Activated T-helper 1 cell treated with anti-CD3 and anti-CD28 coated beads, Interleukin-12 subunit alpha, Interleukin-12 subunit beta, Interleukin-2, Interleukin-4 antibody, amounts not matched to agents 30 ng/mL and 10 ng/mL and 1 ng/mL, durations not matched to agents 14 hours and 24 hours and 36 hours (primary cell): ENCODE results near the gene DOHH. TPM values are rescaled to one million over a fixed set of nuclear protein-coding genes. Genes with fewer than 3 reads are reported as not detected.

Experiments
- DNase-seq: peaks from one replicate; pipeline ENCODE4 v3.0.0; 2021; ENCODE audit warnings: low spot score
- H3K27ac Mint-ChIP-seq: one replicate; pipeline ENCODE4 v1.8.0; 2021; ENCODE audit warnings: mild to moderate bottlenecking, mixed read lengths
- H3K27me3 Mint-ChIP-seq: one replicate; pipeline ENCODE4 v1.8.0; 2022; ENCODE audit warnings: mild to moderate bottlenecking, moderate library complexity, mixed read lengths; ENCODE audit not compliant: insufficient read depth
- H3K36me3 Mint-ChIP-seq: one replicate; pipeline ENCODE4 v1.8.0; 2021; ENCODE audit warnings: low read depth, mixed read lengths
- H3K4me1 Mint-ChIP-seq: one replicate; pipeline ENCODE4 v1.8.0; 2021; ENCODE audit warnings: low read depth, mixed read lengths
- H3K4me3 Mint-ChIP-seq: one replicate; pipeline ENCODE4 v1.8.0; 2021; ENCODE audit warnings: mild to moderate bottlenecking, moderate library complexity, mixed read lengths
- H3K9me3 Mint-ChIP-seq: one replicate; pipeline ENCODE4 v1.8.0; 2021; ENCODE audit warnings: mixed read lengths
- intact Hi-C: fragments of 100-400 bp; cut with micrococcal nuclease; formaldehyde crosslinking; loops from one replicate; pipeline ENCODE4 v1.15.1; 2024
- total RNA-seq: library from RNA; stranded (reverse); gene quantifications from 2 replicates; pipeline ENCODE4 v1.2.3, GENCODE V29; 2022

Gene DOHH
- total RNA-seq, 1 donor from 2014 or later, result 21.6 TPM

- Mint-ChIP-seq H3K9me3 (no peaks in the 10 kb centered on the region), H3K27me3 (peaks cover 2% of the 10 kb centered on the region), H3K4me1 (peaks cover 39% of the 10 kb centered on the region), H3K36me3 (peaks cover 10% of the 10 kb centered on the region), H3K4me3 (no peak overlapping the region), H3K27ac (no peak overlapping the region)
- intact Hi-C loops, result no loop called here
- DNase-seq, result no peak
Measured at GRCh38 chr19:3503036-3503572, 2.6 kb upstream of the DOHH start.

DNA sequence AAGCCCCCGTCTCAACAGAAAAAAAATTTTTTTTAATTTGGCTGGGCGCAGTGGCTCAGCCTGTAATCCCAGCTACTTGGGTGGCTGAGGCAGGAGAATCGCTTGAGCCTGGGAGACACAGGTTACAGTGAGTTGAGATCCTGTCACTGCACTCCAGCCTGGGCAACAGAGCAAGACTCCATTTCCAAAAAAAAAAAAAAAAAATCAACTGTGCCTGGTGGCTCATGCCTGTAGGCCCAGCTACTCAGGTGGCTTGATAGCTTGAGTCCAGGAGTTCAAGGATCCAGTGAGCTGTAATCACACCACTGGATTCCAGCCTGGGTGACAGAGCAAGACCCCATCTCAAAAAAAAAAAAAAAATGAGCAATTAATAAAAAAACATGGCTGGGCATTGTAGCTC, 1.3 kb upstream of the DOHH start:
- H3K4me3 Mint-ChIP-seq, result no peak overlapping the region
- DNase-seq, result no peak
- peaks cover 15% of the 10 kb centered on the region for H3K36me3 Mint-ChIP-seq
- intact Hi-C loops, result loop anchor here (2.0 kb wide), 1 partner anchor 67 kb away; no protein-coding TSS in a partner anchor
- peaks cover 39% of the 10 kb centered on the region for H3K4me1 Mint-ChIP-seq
- H3K9me3 Mint-ChIP-seq, result no peaks in the 10 kb centered on the region
- H3K27ac Mint-ChIP-seq, result no peak overlapping the region
- peaks cover 2% of the 10 kb centered on the region for H3K27me3 Mint-ChIP-seq

DNA sequence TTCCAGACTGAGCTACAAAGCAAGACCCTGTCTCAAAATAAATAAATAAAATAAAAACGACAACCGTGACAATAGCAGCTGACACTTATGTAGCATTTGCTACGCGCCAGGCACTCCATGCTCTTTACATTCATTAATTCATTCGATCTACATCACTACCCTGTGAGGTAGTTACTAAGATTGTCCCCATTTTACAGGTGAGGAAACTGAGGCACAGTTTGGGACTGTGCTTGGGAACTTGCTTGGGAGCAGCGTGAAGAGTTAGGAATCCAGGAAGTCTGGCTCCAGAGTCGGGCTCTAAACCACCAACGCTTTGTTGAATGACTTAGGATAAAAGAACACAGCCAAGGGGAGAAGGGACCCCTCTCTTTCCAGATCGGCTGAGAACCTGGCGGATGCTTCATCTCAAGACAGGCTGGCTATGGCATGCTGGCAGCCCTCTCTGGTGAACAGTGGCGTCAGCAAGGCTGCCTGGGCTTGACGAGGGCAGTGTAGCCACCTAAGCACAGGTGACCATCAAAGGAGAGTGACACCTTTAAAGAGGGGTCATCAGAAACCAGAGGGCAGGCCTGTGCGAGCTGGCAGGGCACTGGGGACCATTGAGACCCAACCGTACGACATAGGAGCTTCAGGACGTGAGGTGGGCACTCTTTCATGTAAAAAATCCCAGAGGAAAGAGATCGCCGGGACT, 591 bp downstream of the DOHH start:
- peak overlapping the region; percentile 91 for H3K4me3 Mint-ChIP-seq

DNA sequence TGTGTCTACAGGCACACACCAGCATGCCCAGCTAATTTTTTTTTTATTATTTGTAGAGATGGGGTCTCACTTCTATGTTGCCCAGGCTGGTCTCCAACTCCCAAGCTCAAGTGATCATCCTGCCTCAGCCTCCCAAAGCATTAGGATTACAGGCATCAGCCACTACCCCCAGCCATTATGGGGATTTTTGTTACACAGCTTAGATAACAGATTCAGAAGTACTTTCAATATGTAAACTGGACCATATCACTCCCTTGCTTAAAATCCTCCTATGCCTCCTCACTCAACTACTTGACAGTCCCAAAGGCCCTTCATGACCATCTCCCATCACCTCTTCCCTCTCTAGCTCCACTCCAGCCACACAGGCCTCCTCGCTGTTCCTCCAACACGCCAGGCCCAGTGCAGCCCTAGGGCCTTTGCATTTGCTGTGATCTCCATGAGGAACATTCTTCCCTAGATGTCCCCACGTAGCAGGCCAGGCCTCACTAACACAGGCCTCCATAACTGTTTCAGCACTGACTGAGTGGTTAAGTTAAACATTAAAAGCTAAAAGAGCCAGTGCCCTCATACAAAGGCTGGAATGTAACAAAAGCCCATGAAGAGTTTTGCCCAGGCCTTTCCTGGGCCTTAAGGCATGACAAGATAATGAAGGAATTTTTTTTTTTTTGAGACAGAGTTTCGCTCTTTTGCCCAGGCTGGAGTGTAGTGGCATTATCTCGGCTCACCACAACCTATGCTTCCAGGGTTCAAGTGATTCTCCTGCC, 2.5 kb downstream of the DOHH start:
- Mint-ChIP-seq H3K27ac (no peak overlapping the region), H3K36me3 (peaks cover 26% of the 10 kb centered on the region), H3K27me3 (peaks cover 2% of the 10 kb centered on the region), H3K9me3 (no peaks in the 10 kb centered on the region), H3K4me1 (peaks cover 27% of the 10 kb centered on the region), H3K4me3 (no peak overlapping the region)
- intact Hi-C loops, result no loop called here
- no peak for DNase-seq

More for the DNA sequence above, 591 bp downstream of the DOHH start:
- no peak for DNase-seq
- Mint-ChIP-seq H3K4me1 (peaks cover 31% of the 10 kb centered on the region), H3K27ac (peak overlapping the region; percentile 97), H3K27me3 (peaks cover 2% of the 10 kb centered on the region), H3K9me3 (no peaks in the 10 kb centered on the region), H3K36me3 (peaks cover 17% of the 10 kb centered on the region)
- intact Hi-C loops, result loop anchor here (2.0 kb wide), 1 partner anchor 65 kb away; no protein-coding TSS in a partner anchor

DNA sequence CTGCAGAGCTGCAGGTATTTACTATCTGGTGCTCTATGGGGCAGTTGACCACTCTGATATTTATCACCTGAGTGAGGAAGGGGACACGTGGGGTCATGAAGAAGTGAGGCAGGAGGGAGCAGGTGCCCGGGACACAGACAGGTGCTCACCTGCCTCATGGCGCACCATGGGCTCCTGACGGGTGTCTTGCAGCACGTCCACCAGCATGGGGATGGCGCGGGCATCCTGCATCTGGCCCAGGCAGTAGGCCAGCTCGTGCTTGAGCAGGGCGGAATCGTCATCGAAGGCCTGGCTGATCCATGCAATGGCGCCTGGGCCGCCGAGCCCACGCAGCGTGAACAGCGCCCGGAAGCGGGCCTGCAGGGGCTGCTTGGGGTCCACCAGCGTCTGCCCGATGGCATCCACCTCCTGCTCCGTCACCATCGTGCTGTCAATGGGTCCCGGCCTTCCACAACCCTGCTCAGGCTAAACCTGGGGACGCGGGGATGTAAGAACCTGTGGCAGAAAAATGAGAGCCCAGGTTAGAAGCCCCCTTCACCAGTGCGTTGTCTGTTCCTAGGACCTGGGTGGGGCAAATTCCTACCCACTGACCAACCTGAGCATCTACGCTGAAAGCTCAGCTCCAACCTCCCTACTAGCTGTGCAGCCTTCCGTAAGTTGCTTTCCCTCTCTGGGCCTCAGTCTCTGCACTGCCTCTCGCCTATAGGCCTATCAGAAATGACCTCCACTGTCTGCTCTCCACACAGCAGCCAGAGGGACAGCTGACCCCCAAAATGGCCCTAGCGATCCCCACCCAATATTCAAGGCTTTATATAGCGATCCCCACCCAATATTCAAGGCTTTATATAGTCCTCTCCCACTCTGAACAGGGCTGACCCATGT, 3.8 kb downstream of the DOHH start:
- intact Hi-C loops, result no loop called here
- no peak for DNase-seq
- H3K27me3 Mint-ChIP-seq, result peaks cover 2% of the 10 kb centered on the region
- H3K4me3 Mint-ChIP-seq, result no peak overlapping the region
- peaks cover 30% of the 10 kb centered on the region for H3K36me3 Mint-ChIP-seq
- peaks cover 27% of the 10 kb centered on the region for H3K4me1 Mint-ChIP-seq
- H3K9me3 Mint-ChIP-seq, result no peaks in the 10 kb centered on the region
- H3K27ac Mint-ChIP-seq, result peak overlapping the region; percentile 34

- Mint-ChIP-seq H3K27me3 (no peaks in the 10 kb centered on the region), H3K27ac (peak overlapping the region; percentile 29), H3K9me3 (no peaks in the 10 kb centered on the region), H3K36me3 (peaks cover 30% of the 10 kb centered on the region), H3K4me1 (peaks cover 19% of the 10 kb centered on the region), H3K4me3 (peak overlapping the region; percentile 39)
- DNase-seq, result peak; percentile 54
- intact Hi-C loops, result loop anchor here (2.0 kb wide), 1 partner anchor 16 kb away; no protein-coding TSS in a partner anchor
Measured at GRCh38 chr19:3494559-3494958, 5.9 kb downstream of the DOHH start.

DNA sequence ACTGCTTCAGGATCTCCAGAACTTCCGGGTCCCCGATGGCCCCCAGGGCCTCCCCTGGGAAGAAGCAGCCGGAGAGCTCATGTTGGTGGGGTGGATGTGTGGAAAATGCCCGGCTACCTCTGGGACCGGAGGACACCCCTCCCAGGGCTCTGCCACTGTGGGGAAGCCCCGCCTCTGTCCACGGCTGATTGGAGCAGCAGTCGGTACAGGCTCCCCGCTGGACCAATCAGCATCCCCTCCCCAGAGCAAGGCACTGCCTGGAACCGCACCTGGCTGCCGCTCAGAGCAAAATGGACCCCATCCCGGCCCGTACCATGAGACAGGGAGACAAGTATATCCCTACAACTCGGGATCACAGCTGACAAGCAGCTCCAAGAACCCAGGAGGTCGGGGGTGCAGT, 6.4 kb downstream of the DOHH start:
- H3K4me1 Mint-ChIP-seq, result peaks cover 16% of the 10 kb centered on the region
- intact Hi-C loops, result loop anchor here (2.0 kb wide), 1 partner anchor 15 kb away; no protein-coding TSS in a partner anchor
- H3K9me3 Mint-ChIP-seq, result no peaks in the 10 kb centered on the region
- peak overlapping the region; percentile 39 for H3K4me3 Mint-ChIP-seq
- no peaks in the 10 kb centered on the region for H3K27me3 Mint-ChIP-seq
- H3K27ac Mint-ChIP-seq, result no peak overlapping the region
- no peak for DNase-seq
- H3K36me3 Mint-ChIP-seq, result peaks cover 28% of the 10 kb centered on the region

DNA sequence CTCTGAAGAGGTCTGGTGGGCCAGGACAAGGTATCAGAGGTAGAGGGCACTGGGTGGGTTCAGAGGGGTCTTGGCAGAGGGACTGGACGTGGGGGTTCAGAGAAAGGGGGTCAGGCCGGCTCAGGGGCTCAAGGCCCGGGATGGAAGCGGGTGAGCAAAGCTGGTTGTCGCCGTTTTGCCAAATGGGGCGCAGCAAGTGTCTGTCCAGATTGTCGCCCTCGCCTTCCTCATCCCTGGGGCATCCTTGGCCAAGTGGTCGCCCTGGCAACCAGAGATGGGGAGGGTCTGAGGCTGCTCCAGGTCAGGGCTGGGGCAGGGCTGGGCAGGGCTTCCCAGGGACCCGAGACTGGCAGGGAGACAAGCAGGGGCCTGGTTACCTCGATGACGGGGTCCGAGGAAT, 6.8 kb downstream of the DOHH start:
- H3K4me3 Mint-ChIP-seq, result no peak overlapping the region
- DNase-seq, result no peak
- H3K27me3 Mint-ChIP-seq, result no peaks in the 10 kb centered on the region
- peak overlapping the region; percentile 48 for H3K27ac Mint-ChIP-seq
- peaks cover 12% of the 10 kb centered on the region for H3K4me1 Mint-ChIP-seq
- H3K36me3 Mint-ChIP-seq, result peaks cover 26% of the 10 kb centered on the region
- H3K9me3 Mint-ChIP-seq, result no peaks in the 10 kb centered on the region
- intact Hi-C loops, result loop anchor here (2.0 kb wide), 1 partner anchor 15 kb away; no protein-coding TSS in a partner anchor

DNA sequence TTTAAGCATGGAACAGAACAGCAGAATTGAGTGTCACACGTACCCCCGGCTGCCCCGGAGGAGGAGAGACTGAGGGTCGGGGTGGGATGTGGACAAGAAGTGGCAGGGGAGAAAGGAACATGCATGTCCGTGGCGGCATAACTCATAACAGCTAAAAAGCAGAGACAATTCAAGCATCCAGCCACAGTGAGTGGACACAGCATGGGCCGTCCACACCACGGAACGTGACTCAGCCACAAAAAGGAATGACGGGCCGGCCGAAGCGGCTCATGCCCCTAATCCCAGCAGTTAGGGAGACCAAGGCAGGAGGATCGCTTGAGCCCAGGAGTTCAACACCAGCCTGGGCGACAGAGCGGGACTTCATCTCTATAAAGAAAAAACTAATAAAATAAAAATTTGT, 7.6 kb downstream of the DOHH start:
- intact Hi-C loops, result no loop called here
- no peak for DNase-seq
- Mint-ChIP-seq H3K9me3 (no peaks in the 10 kb centered on the region), H3K4me1 (peaks cover 7% of the 10 kb centered on the region), H3K27ac (no peak overlapping the region), H3K36me3 (peaks cover 24% of the 10 kb centered on the region), H3K27me3 (no peaks in the 10 kb centered on the region), H3K4me3 (no peak overlapping the region)

DNA sequence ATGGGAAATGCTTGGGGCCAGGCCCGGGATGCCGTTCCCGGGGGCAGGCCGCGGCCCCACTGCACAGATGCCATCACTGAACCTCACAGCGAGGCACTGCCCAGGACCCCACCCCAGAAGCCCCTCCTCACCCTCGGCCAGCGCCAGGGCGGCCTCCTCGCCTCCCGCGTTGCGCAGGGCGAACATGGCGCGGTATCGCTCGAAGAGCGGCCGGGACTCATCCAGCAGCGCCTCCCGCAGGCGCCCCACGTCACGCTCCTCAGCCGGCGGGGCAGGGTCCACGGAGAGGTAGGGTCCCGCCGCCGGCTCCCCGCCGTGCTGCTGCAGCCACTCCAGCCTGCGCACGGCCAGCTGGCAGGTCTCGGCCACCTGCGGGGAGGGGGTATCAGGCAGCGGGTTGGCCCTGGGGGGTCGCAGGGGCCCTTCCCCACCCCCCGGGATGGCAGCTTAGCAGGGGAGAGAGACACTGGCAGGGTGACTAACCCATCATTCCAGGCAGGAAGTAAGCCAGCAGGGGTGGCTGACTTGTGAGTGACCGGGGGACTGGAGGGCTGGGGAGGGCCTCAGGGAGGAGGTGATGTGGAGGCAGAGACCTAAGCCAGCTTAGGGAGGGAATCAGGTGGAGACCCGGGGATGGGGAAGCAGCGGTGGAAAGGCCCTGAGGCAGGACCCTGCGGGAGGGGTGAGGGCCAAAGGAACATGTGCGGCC, 8.2 kb downstream of the DOHH start:
- peaks cover 5% of the 10 kb centered on the region for H3K4me1 Mint-ChIP-seq
- H3K27ac Mint-ChIP-seq, result no peak overlapping the region
- H3K4me3 Mint-ChIP-seq, result no peak overlapping the region
- intact Hi-C loops, result no loop called here
- no peak for DNase-seq
- no peaks in the 10 kb centered on the region for H3K9me3 Mint-ChIP-seq
- H3K36me3 Mint-ChIP-seq, result peaks cover 23% of the 10 kb centered on the region
- no peaks in the 10 kb centered on the region for H3K27me3 Mint-ChIP-seq

- Mint-ChIP-seq H3K27ac (no peak overlapping the region), H3K4me3 (no peak overlapping the region), H3K4me1 (no peaks in the 10 kb centered on the region), H3K27me3 (no peaks in the 10 kb centered on the region), H3K36me3 (peaks cover 18% of the 10 kb centered on the region), H3K9me3 (no peaks in the 10 kb centered on the region)
- DNase-seq, result no peak
- intact Hi-C loops, result no loop called here
Measured at GRCh38 chr19:3491396-3492119, 8.9 kb downstream of the DOHH start.
